MM.1S (cell line): ENCODE measurements around the gene SLC29A1.

Source experiments
- DNase-seq: peaks from one replicate; pipeline ENCODE4 v3.0.0-alpha.2; 2015
- H2AFZ ChIP-seq: fragments of 300-600 bp; sonication (generic); 2 replicates; pipeline ENCODE4 v1.6.0; 2016; ENCODE audit warnings: antibody characterized with exemption, low read length
- H3F3A ChIP-seq: fragments of 300-600 bp; sonication (generic); 2 replicates; pipeline ENCODE4 v1.6.1; 2016; ENCODE audit warnings: mild to moderate bottlenecking, antibody characterized with exemption, low read length, moderate library complexity, mixed read lengths; ENCODE audit not compliant: insufficient read depth
- H3K27ac ChIP-seq: fragments of 300-600 bp; sonication (generic); 2 replicates; pipeline ENCODE4 v1.5.1; 2016; ENCODE audit warnings: mild to moderate bottlenecking, low read length
- H3K27me3 ChIP-seq: fragments of 300-600 bp; sonication (generic); replicated peaks from 2 replicates; pipeline ENCODE4 v1.6.0; 2016; ENCODE audit warnings: low read length; ENCODE audit not compliant: insufficient read depth
- H3K36me3 ChIP-seq: fragments of 300-600 bp; sonication (generic); replicated peaks from 2 replicates; pipeline ENCODE4 v1.6.1; 2016; ENCODE audit warnings: mild to moderate bottlenecking, low read length, mixed read lengths; ENCODE audit not compliant: insufficient read depth
- H3K4me1 ChIP-seq: fragments of 300-600 bp; sonication (generic); 2 replicates; pipeline ENCODE4 v1.6.1; 2016; ENCODE audit warnings: low read length, mixed read lengths
- H3K4me2 ChIP-seq: fragments of 300-600 bp; sonication (generic); 2 replicates; pipeline ENCODE4 v1.6.0; 2016; ENCODE audit warnings: low read depth, low read length
- H3K4me3 ChIP-seq: fragments of 300-600 bp; sonication (generic); 2 replicates; pipeline ENCODE4 v1.5.1; 2016; ENCODE audit warnings: low read length, mixed read lengths
- H3K79me2 ChIP-seq: fragments of 300-600 bp; sonication (generic); 2 replicates; pipeline ENCODE4 v1.6.1; 2016; ENCODE audit warnings: mixed run types, low read length, mixed read lengths
- H3K9ac ChIP-seq: fragments of 300-600 bp; sonication (generic); 2 replicates; pipeline ENCODE4 v1.6.1; 2016; ENCODE audit warnings: low read length, mixed read lengths
- H3K9me2 ChIP-seq: fragments of 300-600 bp; sonication (generic); replicated peaks from 2 replicates; pipeline ENCODE4 v1.6.1; 2016; ENCODE audit warnings: mild to moderate bottlenecking, low read length, mixed read lengths; ENCODE audit not compliant: insufficient read depth
- H3K9me3 ChIP-seq: fragments of 300-600 bp; sonication (generic); replicated peaks from 2 replicates; pipeline ENCODE4 v1.6.1; 2016; ENCODE audit warnings: mild to moderate bottlenecking, low read length, mixed read lengths; ENCODE audit not compliant: insufficient read depth
- H4K20me1 ChIP-seq: fragments of 300-600 bp; sonication (generic); 2 replicates; pipeline ENCODE4 v1.6.1; 2016; ENCODE audit warnings: mild to moderate bottlenecking, low read length, moderate library complexity, mixed read lengths; ENCODE audit not compliant: insufficient read depth
- EZH2 ChIP-seq: fragments of 300-600 bp; sonication (generic); optimal IDR thresholded peaks from 2 replicates; pipeline ENCODE3; 2017; ENCODE audit warnings: low read depth, mild to moderate bottlenecking, antibody characterized with exemption, low read length, mixed read lengths
- EZH2phosphoT487 ChIP-seq: fragments of 300-600 bp; sonication (generic); IDR thresholded peaks from 2 replicates; pipeline ENCODE4 v1.6.1; 2018; ENCODE audit warnings: antibody characterized with exemption, low read length
- TF ChIP-seq, protein P1 (sequence below): fragments of 300-600 bp; sonication (generic); IDR thresholded peaks from 2 replicates; pipeline ENCODE4 v1.5.1; 2016; ENCODE audit warnings: antibody characterized with exemption, low read length, mixed read lengths

Gene SLC29A1

DNA sequence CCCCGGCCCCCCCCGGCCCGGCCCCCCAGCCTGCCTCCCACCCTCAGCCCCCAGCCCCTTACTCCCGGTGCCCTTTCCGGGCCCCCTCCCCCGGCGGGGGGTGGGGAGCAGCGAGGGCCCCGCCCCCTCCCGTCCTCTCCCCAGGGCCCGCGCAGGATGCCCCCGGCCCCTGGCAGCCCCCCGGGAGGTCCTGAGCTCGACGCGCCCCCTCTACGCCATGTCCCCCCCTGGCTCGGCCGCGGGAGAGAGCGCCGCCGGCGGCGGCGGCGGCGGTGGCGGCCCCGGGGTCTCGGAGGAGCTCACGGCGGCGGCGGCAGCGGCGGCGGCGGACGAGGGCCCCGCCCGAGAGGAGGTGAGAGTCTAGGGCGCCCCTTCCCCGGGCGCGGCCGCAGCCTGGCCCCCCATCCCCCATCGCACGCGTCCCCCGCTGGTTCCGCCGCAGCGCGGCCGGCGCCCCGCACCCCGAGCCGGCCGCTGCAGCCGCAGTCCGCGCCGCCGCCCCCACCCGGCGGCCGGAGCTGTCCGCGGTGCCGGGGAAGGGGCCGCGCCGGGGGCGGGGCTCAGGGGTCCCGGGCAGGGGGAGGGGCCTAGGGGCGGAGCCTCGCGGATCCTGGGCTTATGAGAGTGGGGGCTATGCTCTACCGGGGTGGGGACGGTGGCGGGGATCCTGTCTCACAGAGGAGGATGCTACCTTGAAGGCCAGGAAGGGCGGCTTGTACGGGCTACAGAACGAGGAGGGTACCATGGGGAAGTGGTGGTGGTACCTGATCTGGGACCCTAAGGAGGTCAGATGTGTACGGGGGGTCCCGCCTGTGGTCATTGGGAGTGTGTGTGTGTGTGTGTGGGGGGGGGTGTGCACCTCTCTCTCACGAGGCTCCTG lies 47.4 kb downstream of the SLC29A1 start:
- Histone ChIP-seq H2AFZ (no peak overlapping the region), H3K9ac (no peak overlapping the region), H3K27ac (no peak overlapping the region), H3K4me2 (no peak overlapping the region), H3K27me3 (peaks cover 54% of the 10 kb centered on the region), H3K4me3 (no peak overlapping the region), H3K9me3 (no peaks in the 10 kb centered on the region), H3F3A (peaks cover 13% of the 10 kb centered on the region), H3K9me2 (no peaks in the 10 kb centered on the region), H4K20me1 (no peaks in the 10 kb centered on the region), H3K36me3 (no peaks in the 10 kb centered on the region), H3K79me2 (no peaks in the 10 kb centered on the region), H3K4me1 (peaks cover 14% of the 10 kb centered on the region)
- TF ChIP-seq EZH2 (no peak), EZH2phosphoT487 (no peak)
- TF ChIP-seq, protein P1, sequence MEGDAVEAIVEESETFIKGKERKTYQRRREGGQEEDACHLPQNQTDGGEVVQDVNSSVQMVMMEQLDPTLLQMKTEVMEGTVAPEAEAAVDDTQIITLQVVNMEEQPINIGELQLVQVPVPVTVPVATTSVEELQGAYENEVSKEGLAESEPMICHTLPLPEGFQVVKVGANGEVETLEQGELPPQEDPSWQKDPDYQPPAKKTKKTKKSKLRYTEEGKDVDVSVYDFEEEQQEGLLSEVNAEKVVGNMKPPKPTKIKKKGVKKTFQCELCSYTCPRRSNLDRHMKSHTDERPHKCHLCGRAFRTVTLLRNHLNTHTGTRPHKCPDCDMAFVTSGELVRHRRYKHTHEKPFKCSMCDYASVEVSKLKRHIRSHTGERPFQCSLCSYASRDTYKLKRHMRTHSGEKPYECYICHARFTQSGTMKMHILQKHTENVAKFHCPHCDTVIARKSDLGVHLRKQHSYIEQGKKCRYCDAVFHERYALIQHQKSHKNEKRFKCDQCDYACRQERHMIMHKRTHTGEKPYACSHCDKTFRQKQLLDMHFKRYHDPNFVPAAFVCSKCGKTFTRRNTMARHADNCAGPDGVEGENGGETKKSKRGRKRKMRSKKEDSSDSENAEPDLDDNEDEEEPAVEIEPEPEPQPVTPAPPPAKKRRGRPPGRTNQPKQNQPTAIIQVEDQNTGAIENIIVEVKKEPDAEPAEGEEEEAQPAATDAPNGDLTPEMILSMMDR = no peak
- no peak for DNase-seq

DNA sequence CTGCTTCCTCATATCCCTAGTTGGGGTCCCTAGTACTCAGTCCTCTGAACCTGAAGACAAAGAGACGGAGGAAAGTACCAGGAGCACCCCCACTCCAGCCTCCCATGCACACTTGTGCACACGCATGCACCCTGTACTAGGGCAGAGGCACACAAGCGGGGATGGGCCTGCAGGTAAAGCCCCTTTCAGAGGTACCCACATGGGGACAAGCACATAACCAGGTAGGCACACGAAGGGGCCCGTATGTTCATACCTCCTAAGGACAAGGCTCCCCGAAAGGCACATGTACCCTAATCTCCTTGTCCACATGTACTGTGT lies 48.0 kb downstream of the SLC29A1 start:
- Histone ChIP-seq H3K4me2 (no peak overlapping the region), H3K27me3 (peaks cover 54% of the 10 kb centered on the region)

DNA sequence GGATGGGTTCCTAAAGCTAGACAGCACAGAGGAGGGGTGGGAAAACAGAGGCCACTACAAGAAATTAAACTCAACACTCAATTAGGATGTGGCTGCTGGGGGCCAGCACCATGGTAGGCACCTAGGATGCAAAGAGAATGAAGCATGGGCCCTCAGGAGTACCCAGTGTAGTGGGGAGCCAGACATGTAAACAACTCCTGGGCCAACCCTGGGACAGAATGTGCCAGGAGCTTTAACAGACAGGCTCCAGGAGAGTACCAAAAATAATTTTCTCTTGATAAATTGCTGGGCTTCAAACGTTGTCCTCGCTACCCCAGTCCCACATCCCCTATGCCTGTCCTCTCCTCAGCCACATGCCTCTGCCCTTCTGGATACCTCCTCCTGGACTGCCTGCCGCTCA lies 48.5 kb downstream of the SLC29A1 start:
- Histone ChIP-seq H2AFZ (no peak overlapping the region), H3K4me2 (no peak overlapping the region), H3K9ac (no peak overlapping the region), H3K4me1 (peaks cover 4% of the 10 kb centered on the region; the same call in 1 of the 2 replicates), H3F3A (peaks cover 1% of the 10 kb centered on the region), H3K27me3 (peaks cover 58% of the 10 kb centered on the region), H3K36me3 (no peaks in the 10 kb centered on the region), H3K79me2 (no peaks in the 10 kb centered on the region), H4K20me1 (no peaks in the 10 kb centered on the region), H3K4me3 (no peak overlapping the region), H3K27ac (no peak overlapping the region), H3K9me3 (no peaks in the 10 kb centered on the region), H3K9me2 (no peaks in the 10 kb centered on the region)
- no peak for DNase-seq
- TF ChIP-seq EZH2phosphoT487 (no peak), EZH2 (no peak)
- TF ChIP-seq, protein P1 = no peak

More for the DNA sequence above, 48.0 kb downstream of the SLC29A1 start:
- no peaks in the 10 kb centered on the region for H3K36me3 ChIP-seq
- no peak overlapping the region for H3K9ac ChIP-seq
- DNase-seq = no peak
- no peak overlapping the region for H2AFZ ChIP-seq
- H3K4me3 ChIP-seq = no peak overlapping the region
- peaks cover 8% of the 10 kb centered on the region for H3K4me1 ChIP-seq
- no peaks in the 10 kb centered on the region for H3K9me2 ChIP-seq
- H3K27ac ChIP-seq = no peak overlapping the region
- no peaks in the 10 kb centered on the region for H3K79me2 ChIP-seq
- H3K9me3 ChIP-seq = no peaks in the 10 kb centered on the region
- H3F3A ChIP-seq = peaks cover 7% of the 10 kb centered on the region
- H4K20me1 ChIP-seq = no peaks in the 10 kb centered on the region
- TF ChIP-seq EZH2phosphoT487 (no peak), EZH2 (no peak)
- TF ChIP-seq, protein P1 = no peak
